WERI-Rb-1 (cell line): ENCODE measurements around the gene CD200R1L.

ENCODE experiments used
- DNase-seq: peaks from one replicate; pipeline ENCODE4 v3.0.0-alpha.2; 2020
- H3K27ac ChIP-seq: fragments of 250-450 bp; sonication (Bioruptor Pico); 2 replicates; pipeline ENCODE4 v1.5.1; 2020; ENCODE audit warnings: mild to moderate bottlenecking, moderate library complexity
- H3K27me3 ChIP-seq: fragments of 250-450 bp; sonication (Bioruptor Pico); 2 replicates; pipeline ENCODE4 v1.5.1; 2021; ENCODE audit warnings: mild to moderate bottlenecking, low read depth, moderate library complexity; ENCODE audit not compliant: insufficient read depth, severe bottlenecking
- H3K36me3 ChIP-seq: fragments of 250-450 bp; sonication (Bioruptor Pico); 2 replicates; pipeline ENCODE4 v1.5.1; 2020; ENCODE audit warnings: mild to moderate bottlenecking, moderate library complexity
- H3K4me3 ChIP-seq: 2 replicates; pipeline ENCODE4 v1.5.1; 2011; ENCODE audit warnings: low read depth, mild to moderate bottlenecking, control low read depth, low read length
- H3K9me3 ChIP-seq: fragments of 250-450 bp; sonication (Bioruptor Pico); 2 replicates; pipeline ENCODE4 v1.5.1; 2021; ENCODE audit warnings: mild to moderate bottlenecking, moderate library complexity; ENCODE audit not compliant: severe bottlenecking
- CTCF ChIP-seq: IDR thresholded peaks from 2 replicates; pipeline ENCODE4 v1.5.1; 2011; ENCODE audit warnings: low read depth, mild to moderate bottlenecking, control low read depth, inconsistent platforms, low read length

The CD200R1L gene

GRCh38 chr3:112817797-112818196 is 28.9 kb downstream of the CD200R1L start:
- TF ChIP-seq CTCF = no peak
- Histone ChIP-seq H3K27ac (no peak overlapping the region), H3K4me3 (no peak overlapping the region), H3K27me3 (peaks cover 39% of the 10 kb centered on the region), H3K9me3 (no peaks in the 10 kb centered on the region), H3K36me3 (no peaks in the 10 kb centered on the region)
- no peak for DNase-seq

DNA sequence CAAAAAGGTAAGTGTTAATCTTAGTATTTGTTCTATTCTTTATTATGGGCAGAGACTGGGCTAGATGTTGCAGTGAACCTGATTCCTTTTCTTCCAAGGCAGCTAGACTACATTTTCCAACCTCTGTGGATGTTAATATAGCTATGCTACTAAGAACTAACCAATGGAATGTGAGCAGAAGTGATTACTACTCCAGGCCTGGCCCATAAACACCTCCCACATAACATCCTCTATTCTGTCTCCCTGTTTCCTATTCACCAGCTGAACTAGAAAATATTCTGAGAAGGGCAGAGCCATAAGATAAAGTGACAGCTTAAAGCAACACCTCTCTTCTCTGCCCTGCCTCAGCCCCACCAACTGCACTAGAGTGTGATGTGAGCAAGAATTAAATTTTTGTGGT is 29.4 kb downstream of the CD200R1L start:
- Histone ChIP-seq H3K4me3 (no peak overlapping the region), H3K27me3 (peaks cover 37% of the 10 kb centered on the region), H3K27ac (no peak overlapping the region), H3K9me3 (no peaks in the 10 kb centered on the region), H3K36me3 (no peaks in the 10 kb centered on the region)
- DNase-seq = no peak
- no peak for TF ChIP-seq CTCF

DNA sequence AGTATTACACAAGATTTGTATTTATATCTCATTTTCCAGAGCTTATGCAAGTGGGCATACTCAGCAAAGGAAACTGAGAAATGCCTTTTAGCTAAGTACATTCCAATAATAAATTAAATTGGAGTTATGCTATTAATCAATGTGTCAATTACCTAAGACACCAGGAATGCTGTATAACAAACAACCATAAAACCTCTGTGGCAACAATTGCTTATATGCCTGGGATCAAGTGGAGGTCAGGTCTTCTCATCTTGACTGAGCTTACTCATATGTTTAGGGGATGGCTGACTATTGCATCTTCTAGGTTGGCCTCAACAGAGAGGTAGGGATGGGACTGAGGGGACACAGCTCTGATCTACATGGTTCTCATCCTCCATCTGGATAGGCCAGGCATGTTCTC is 30.7 kb downstream of the CD200R1L start:
- Histone ChIP-seq H3K27ac (no peak overlapping the region), H3K27me3 (peaks cover 30% of the 10 kb centered on the region), H3K4me3 (no peak overlapping the region), H3K36me3 (no peaks in the 10 kb centered on the region), H3K9me3 (no peaks in the 10 kb centered on the region)
- no peak for TF ChIP-seq CTCF
- DNase-seq = no peak

DNA sequence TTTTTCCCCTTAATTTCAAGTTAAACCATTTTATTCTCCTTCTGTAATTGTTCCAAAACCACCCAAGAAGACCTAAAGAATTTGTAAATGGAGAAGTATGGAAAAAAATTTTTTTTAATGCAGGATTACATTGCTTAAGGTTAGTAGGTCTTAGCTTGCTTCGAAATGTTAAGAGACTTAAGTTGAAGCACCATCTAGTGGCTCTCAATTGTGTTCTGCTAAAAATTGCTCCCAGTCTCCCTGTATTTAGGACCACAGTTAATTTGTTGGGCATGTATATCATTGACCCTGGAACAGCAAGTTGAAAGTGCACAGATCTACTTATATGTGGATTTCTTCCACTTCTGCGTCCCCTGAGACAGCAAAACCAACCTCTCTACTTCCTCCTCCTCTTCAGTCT is 32.4 kb downstream of the CD200R1L start:
- no peak for DNase-seq
- no peak overlapping the region for H3K27ac ChIP-seq

DNA sequence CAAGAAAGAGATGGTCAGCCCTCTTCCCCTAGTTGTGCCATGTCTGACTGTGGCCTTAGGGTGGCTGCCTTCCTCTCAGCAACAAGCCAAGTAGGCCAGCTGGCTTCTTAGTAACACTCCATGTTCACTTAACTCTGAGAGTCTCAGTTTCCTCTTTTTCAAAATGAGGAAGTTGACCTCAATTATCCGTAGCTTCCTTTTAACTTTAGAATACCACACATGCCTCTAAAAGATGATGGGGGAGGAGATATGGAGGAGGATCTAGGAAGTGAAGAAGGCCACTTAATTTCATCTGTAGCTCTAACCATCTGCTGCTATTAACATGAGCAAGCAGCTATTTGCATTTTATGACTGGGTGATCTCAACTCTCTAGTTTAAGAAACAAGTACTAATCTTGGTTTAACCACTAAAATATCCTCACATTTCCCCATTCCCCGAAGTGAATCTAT is 32.9 kb downstream of the CD200R1L start:
- H3K27ac ChIP-seq = no peak overlapping the region
- no peaks in the 10 kb centered on the region for H3K9me3 ChIP-seq
- no peak for DNase-seq
- H3K27me3 ChIP-seq = peaks cover 31% of the 10 kb centered on the region
- no peaks in the 10 kb centered on the region for H3K36me3 ChIP-seq
- no peak overlapping the region for H3K4me3 ChIP-seq
- no peak for TF ChIP-seq CTCF

More for the DNA sequence above, 32.4 kb downstream of the CD200R1L start:
- no peak for TF ChIP-seq CTCF
- H3K9me3 ChIP-seq = no peaks in the 10 kb centered on the region
- H3K4me3 ChIP-seq = no peak overlapping the region
- no peaks in the 10 kb centered on the region for H3K36me3 ChIP-seq
- peaks cover 30% of the 10 kb centered on the region for H3K27me3 ChIP-seq

DNA sequence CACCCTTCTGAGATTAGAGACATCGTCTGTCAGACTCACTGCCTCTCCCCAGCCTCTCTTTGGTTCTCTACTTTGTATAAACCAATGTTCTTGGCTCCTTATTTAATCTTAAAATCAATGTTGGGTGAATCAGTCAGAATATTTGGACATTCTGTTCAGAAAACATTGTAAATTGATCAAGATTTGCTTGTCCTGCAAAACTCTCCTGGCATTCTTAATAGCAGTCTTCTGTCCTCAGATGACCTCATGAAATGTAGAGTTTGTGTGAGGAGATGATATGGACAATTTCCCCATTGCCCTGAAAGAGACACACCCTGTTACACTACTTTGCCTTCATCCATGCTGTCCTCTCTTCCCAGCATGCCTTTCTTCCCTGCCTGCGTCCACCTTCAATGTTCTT is 33.6 kb downstream of the CD200R1L start:
- H3K27ac ChIP-seq = no peak overlapping the region
- H3K27me3 ChIP-seq = peaks cover 25% of the 10 kb centered on the region
- no peak for DNase-seq
- no peaks in the 10 kb centered on the region for H3K36me3 ChIP-seq
- no peak overlapping the region for H3K4me3 ChIP-seq
- H3K9me3 ChIP-seq = no peaks in the 10 kb centered on the region
- no peak for TF ChIP-seq CTCF
